OCI-LY7 (cell line): ENCODE measurements around the gene RPL3. TPM values are rescaled to one million over a fixed set of nuclear protein-coding genes. Genes with fewer than 3 reads are reported as not detected.

Source experiments
- BruUV-seq: library from RNA; stranded (reverse); fragments of 400-500 nt; replicated peaks from 2 replicates; lab custom pipeline; 2021; lab: Mats Ljungman, UMichigan
- CTCF ChIA-PET: fragments of 300-600 bp; sonication (Branson Sonifier 250); formaldehyde crosslinking; loops from one replicate; lab custom pipeline; 2022; ENCODE audit warnings: antibody characterized with exemption; ENCODE audit not compliant: unreplicated experiment; lab: Charles Lee
- POLR2A ChIA-PET: fragments of 300-600 bp; sonication (Branson Sonifier 250); formaldehyde crosslinking; loops from one replicate; lab custom pipeline; 2022; ENCODE audit warnings: antibody characterized with exemption; lab: Charles Lee
- DNase-seq: peaks from one replicate; pipeline ENCODE4 v3.0.0-alpha.2; 2015; ENCODE audit warnings: low spot score
- H2AFZ ChIP-seq: fragments of 200-600 bp; sonication (generic), shearing (Covaris generic); 2 replicates; pipeline ENCODE4 v1.6.1; 2014; ENCODE audit warnings: mild to moderate bottlenecking, antibody characterized with exemption, low read length, moderate library complexity
- H3K27ac ChIP-seq: fragments of 200-600 bp; sonication (generic); 2 replicates; pipeline ENCODE4 v1.5.1; 2014; ENCODE audit warnings: mixed run types, low read depth, mild to moderate bottlenecking, moderate library complexity, low read length, inconsistent platforms; ENCODE audit not compliant: poor library complexity, severe bottlenecking
- H3K36me3 ChIP-seq: fragments of 200-600 bp; sonication (generic); 2 replicates; pipeline ENCODE4 v1.6.1; 2014; ENCODE audit warnings: mild to moderate bottlenecking, antibody characterized with exemption, low read length, moderate library complexity, mixed read lengths; ENCODE audit not compliant: insufficient read depth
- H3K4me1 ChIP-seq: fragments of 200-600 bp; sonication (generic); 2 replicates; pipeline ENCODE4 v1.5.1; 2014; ENCODE audit warnings: mild to moderate bottlenecking, low read length; ENCODE audit not compliant: insufficient read depth, poor library complexity, severe bottlenecking
- H3K4me2 ChIP-seq: fragments of 200-600 bp; sonication (generic); 2 replicates; pipeline ENCODE4 v1.6.1; 2014; ENCODE audit warnings: mild to moderate bottlenecking, low read length
- H3K4me3 ChIP-seq: fragments of 200-600 bp; sonication (generic); 2 replicates; pipeline ENCODE4 v1.5.1; 2014; ENCODE audit warnings: mild to moderate bottlenecking, low read depth, low read length; ENCODE audit not compliant: poor library complexity, severe bottlenecking
- H3K79me2 ChIP-seq: fragments of 200-600 bp; sonication (generic); 2 replicates; pipeline ENCODE4 v1.6.1; 2016; ENCODE audit warnings: low read depth, mild to moderate bottlenecking, low read length, moderate library complexity, mixed read lengths; ENCODE audit not compliant: insufficient read depth
- H3K9me2 ChIP-seq: fragments of 200-600 bp; sonication (generic); 2 replicates; pipeline ENCODE4 v1.6.1; 2016; ENCODE audit warnings: mild to moderate bottlenecking, low read length, mixed read lengths; ENCODE audit not compliant: insufficient read depth
- H3K9me3 ChIP-seq: fragments of 200-600 bp; sonication (generic); 2 replicates; pipeline ENCODE4 v1.6.1; 2014; ENCODE audit warnings: mild to moderate bottlenecking, mixed run types, low read length, mixed read lengths
- H4K20me1 ChIP-seq: fragments of 200-600 bp; sonication (generic); 2 replicates; pipeline ENCODE4 v1.6.1; 2014; ENCODE audit warnings: mild to moderate bottlenecking, antibody characterized with exemption, low read length, moderate library complexity, mixed read lengths; ENCODE audit not compliant: insufficient read depth
- CTCF ChIP-seq: fragments of 200-600 bp; sonication (generic); conservative IDR thresholded peaks from 2 replicates; pipeline ENCODE4 v1.5.1; 2014; ENCODE audit warnings: mild to moderate bottlenecking, antibody characterized with exemption, low read length, moderate library complexity, mixed read lengths
- EZH2phosphoT487 ChIP-seq: fragments of 200-600 bp; sonication (generic); IDR thresholded peaks from 2 replicates; pipeline ENCODE4 v1.6.1; 2018; ENCODE audit warnings: low read depth, borderline replicate concordance, mild to moderate bottlenecking, mixed run types, antibody characterized with exemption, low read length, moderate library complexity, mixed read lengths
- intact Hi-C: fragments of 100-400 bp; cut with micrococcal nuclease; formaldehyde crosslinking; loops from one replicate; pipeline ENCODE4 v1.10.0; 2022; ENCODE audit not compliant: unreplicated experiment
- total RNA-seq, 2 experiments: library from RNA; depleted of rRNA in 1 of 2; stranded (reverse); fragments of >200 nt in 1 of 2; shearing (Covaris generic) in 1 of 2; gene quantifications; 2 replicates each; pipeline ENCODE4 v1.2.3, GENCODE V29; 2014 to 2022

The RPL3 gene
- total RNA-seq, 2 experiments from 2014 or later = 2,313 to 2,457 TPM

- peak overlapping the region; percentile 94 for H3K4me3 ChIP-seq
- H3K4me1 ChIP-seq = peaks cover 43% of the 10 kb centered on the region
- H3K36me3 ChIP-seq = peaks cover 56% of the 10 kb centered on the region
- no peak overlapping the region for H2AFZ ChIP-seq
- TSS peak; percentile 85 for BruUV-seq
- peak overlapping the region; percentile 87 for H3K4me2 ChIP-seq
- H3K27ac ChIP-seq = peak overlapping the region; percentile 82
- H3K9me2 ChIP-seq = no peaks in the 10 kb centered on the region
- peaks cover 54% of the 10 kb centered on the region for H3K79me2 ChIP-seq
- POLR2A ChIA-PET = interaction anchor here (0.7 to 3.3 kb wide), 9 partner anchors 13 to 1034 kb away, joined by 3 to 15 read pairs (median 5); partner anchors contain the start of genes CBX7 and SYNGR1
- no peaks in the 10 kb centered on the region for H3K9me3 ChIP-seq
- peaks cover 50% of the 10 kb centered on the region for H4K20me1 ChIP-seq
- DNase-seq = peak; percentile 59
- CTCF ChIA-PET = interaction anchor here (0.6 kb wide), 1 partner anchor 175 kb away, joined by 3 read pairs; no protein-coding TSS in a partner anchor
- intact Hi-C loops = loop anchor here (1.0 to 5.0 kb wide), 4 partner anchors 31 to 446 kb away; partner anchors contain the start of genes CBX6, CBX7 and SYNGR1
- no peak for TF ChIP-seq CTCF
- TF ChIP-seq EZH2phosphoT487 = no peak
These were observed 728 bp downstream of the RPL3 start for GRCh38 chr22:39318507-39319283.

- no peaks in the 10 kb centered on the region for H3K9me3 ChIP-seq
- H4K20me1 ChIP-seq = peaks cover 52% of the 10 kb centered on the region
- peaks cover 44% of the 10 kb centered on the region for H3K4me1 ChIP-seq
- DNase-seq = peak; percentile 24
- POLR2A ChIA-PET = interaction anchor here (0.9 to 3.3 kb wide), 7 partner anchors 14 to 169 kb away, joined by 3 to 15 read pairs (median 5); partner anchors contain the start of gene CBX7
- no TSS peak for BruUV-seq
- no peak for TF ChIP-seq CTCF
- no peak for TF ChIP-seq EZH2phosphoT487
- CTCF ChIA-PET = interaction anchor here (0.6 kb wide), 1 partner anchor 147 kb away, joined by 3 read pairs; no protein-coding TSS in a partner anchor
- peak overlapping the region; percentile 94 for H3K4me3 ChIP-seq
- H3K79me2 ChIP-seq = peaks cover 54% of the 10 kb centered on the region
- H3K27ac ChIP-seq = peak overlapping the region; percentile 82
- peaks cover 64% of the 10 kb centered on the region for H3K36me3 ChIP-seq
- peak overlapping the region; percentile 87 for H3K4me2 ChIP-seq
- H3K9me2 ChIP-seq = no peaks in the 10 kb centered on the region
- no peak overlapping the region for H2AFZ ChIP-seq
- intact Hi-C loops = loop anchor here (2.0 to 5.0 kb wide), 3 partner anchors 166 to 446 kb away; partner anchors contain the start of genes CBX6 and CBX7
These were observed 1.5 kb downstream of the RPL3 start for GRCh38 chr22:39317775-39318506.
